NB4 (cell line): ENCODE measurements around the gene SLC39A1.

Experiments
- CTCF ChIP-seq: IDR thresholded peaks from one replicate; pipeline ENCODE4 v1.5.1; 2012; ENCODE audit warnings: low read depth, low read length
- MAX ChIP-seq: IDR thresholded peaks from 2 replicates; pipeline ENCODE4 v1.6.1; 2011; ENCODE audit warnings: low read depth, low read length
- MYC ChIP-seq: IDR thresholded peaks from 2 replicates; pipeline ENCODE4 v1.6.1; 2011; ENCODE audit warnings: low read depth, low read length
- POLR2A ChIP-seq: IDR thresholded peaks from 2 replicates; pipeline ENCODE4 v1.6.1; 2011; ENCODE audit warnings: mild to moderate bottlenecking; ENCODE audit not compliant: insufficient read length; ENCODE audit errors: extremely low read depth

DNA sequence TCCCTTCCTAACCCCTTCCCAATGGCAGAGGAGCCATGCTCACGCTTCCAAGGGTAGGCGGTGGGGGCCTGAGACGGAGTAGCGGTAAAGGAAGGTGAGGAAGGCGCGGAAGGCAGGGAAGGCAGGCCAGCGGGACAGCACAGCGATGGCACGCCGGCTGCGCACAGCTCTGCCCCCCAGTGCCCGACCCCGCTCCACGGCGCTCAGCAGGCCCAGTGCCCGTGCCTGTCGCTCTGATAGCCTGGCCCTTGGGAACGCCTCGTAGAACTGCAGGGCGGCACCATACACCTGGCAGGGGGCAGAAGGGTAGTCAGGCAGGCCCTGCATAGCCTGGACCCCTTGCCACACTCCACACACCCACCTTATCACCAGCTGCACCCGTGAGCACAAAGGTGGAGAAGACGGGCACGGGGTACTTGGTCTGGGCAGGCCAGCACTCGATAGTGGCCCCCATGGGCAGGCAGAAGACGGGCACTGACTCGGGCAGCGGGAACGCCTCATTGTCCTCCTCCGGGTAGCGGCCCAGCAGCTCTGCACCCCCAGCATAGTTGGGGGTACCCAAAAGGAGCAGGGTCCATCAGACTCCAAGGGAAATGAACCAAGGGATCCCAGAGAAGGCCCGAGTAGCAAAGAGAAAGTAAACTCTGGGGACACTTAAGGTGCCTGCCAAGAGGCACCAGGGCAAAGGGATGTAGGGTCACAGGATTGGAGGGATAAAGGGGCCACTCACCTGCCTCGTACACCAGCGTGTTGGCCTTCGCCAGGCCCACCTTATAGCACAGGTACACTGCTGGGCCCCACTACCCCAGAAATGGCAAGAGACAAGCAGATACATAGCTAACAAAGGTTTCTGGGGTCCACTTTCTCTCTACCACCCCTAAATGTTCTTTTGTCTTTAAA, 21.3 kb downstream of the SLC39A1 start:
- TF ChIP-seq CTCF (no peak), POLR2A (no peak), MYC (no peak), MAX (no peak)
